SK-N-DZ (cell line): ENCODE data around the gene COBL.
A peak's percentile ranks its signal among the peaks of the same experiment; 100 is the strongest.

Source experiments
- DNase-seq: peaks from one replicate; pipeline ENCODE4 v3.0.0-alpha.2; 2015; ENCODE audit warnings: low spot score

COBL gene

GRCh38 chr7:51146816-51147586 is 169.6 kb downstream of the COBL start:
- no peak for DNase-seq

- DNase-seq = no peak
Observed at GRCh38 chr7:51144178-51144577, 172.4 kb downstream of the COBL start.

- DNase-seq = no peak
Observed at GRCh38 chr7:51142741-51143385, 173.7 kb downstream of the COBL start.

- peak; percentile 4 for DNase-seq
Observed at GRCh38 chr7:51141451-51142003, 175.1 kb downstream of the COBL start.

GRCh38 chr7:51140199-51141164 is 176.1 kb downstream of the COBL start:
- DNase-seq = no peak

- no peak for DNase-seq
Observed at GRCh38 chr7:51139796-51140195, 176.8 kb downstream of the COBL start.

- DNase-seq = no peak
Observed at GRCh38 chr7:51138123-51139085, 178.2 kb downstream of the COBL start.

- no peak for DNase-seq
Observed at GRCh38 chr7:51135576-51135975, 181.0 kb downstream of the COBL start.

- no peak for DNase-seq
Observed at GRCh38 chr7:51134013-51134441, 182.6 kb downstream of the COBL start.

- no peak for DNase-seq
Observed at GRCh38 chr7:51132661-51133060, 183.9 kb downstream of the COBL start.

- DNase-seq = no peak
Observed at GRCh38 chr7:51129527-51130472, 186.8 kb downstream of the COBL start.

- no peak for DNase-seq
Observed at GRCh38 chr7:51128545-51129435, 187.8 kb downstream of the COBL start.

GRCh38 chr7:51127618-51127904 is 189.0 kb downstream of the COBL start:
- DNase-seq = no peak

- DNase-seq = no peak
Observed at GRCh38 chr7:51126813-51127617, 189.6 kb downstream of the COBL start.

- DNase-seq = no peak
Observed at GRCh38 chr7:51126324-51126723, 190.3 kb downstream of the COBL start.

- no peak for DNase-seq
Observed at GRCh38 chr7:51124321-51124720, 192.3 kb downstream of the COBL start.

- DNase-seq = no peak
Observed at GRCh38 chr7:51123322-51124019, 193.1 kb downstream of the COBL start.
